IPS DF 4.7 (cell line): ENCODE data around the gene PALLD.

Experiments used
- DNase-seq: peaks from one replicate; pipeline ENCODE4 v3.0.0-alpha.2; 2013; ENCODE audit warnings: low spot score; ENCODE audit errors: extremely low read depth

Gene PALLD

GRCh38 chr4:168673476-168673875 lies 176.6 kb downstream of the PALLD start:
- DNase-seq, result no peak

- no peak for DNase-seq
Observed at GRCh38 chr4:168674077-168674747, 177.4 kb downstream of the PALLD start.

- no peak for DNase-seq
Observed at GRCh38 chr4:168674866-168675265, 178.0 kb downstream of the PALLD start.

- DNase-seq, result no peak
Observed at GRCh38 chr4:168677063-168677462, 180.2 kb downstream of the PALLD start.

- no peak for DNase-seq
Observed at GRCh38 chr4:168677879-168678278, 181.0 kb downstream of the PALLD start.

- DNase-seq, result no peak
Observed at GRCh38 chr4:168678751-168679366, 182.0 kb downstream of the PALLD start.

GRCh38 chr4:168679397-168679796 lies 182.5 kb downstream of the PALLD start:
- no peak for DNase-seq

GRCh38 chr4:168679819-168680218 lies 183.0 kb downstream of the PALLD start:
- no peak for DNase-seq

- no peak for DNase-seq
Observed at GRCh38 chr4:168682898-168683500, 186.1 kb downstream of the PALLD start.

GRCh38 chr4:168683595-168683994 lies 186.7 kb downstream of the PALLD start:
- no peak for DNase-seq

GRCh38 chr4:168685136-168685809 lies 188.4 kb downstream of the PALLD start:
- DNase-seq, result no peak

- DNase-seq, result no peak
Observed at GRCh38 chr4:168688584-168688983, 191.7 kb downstream of the PALLD start.

GRCh38 chr4:168689791-168690190 lies 192.9 kb downstream of the PALLD start:
- no peak for DNase-seq

GRCh38 chr4:168690199-168690598 lies 193.3 kb downstream of the PALLD start:
- no peak for DNase-seq

GRCh38 chr4:168691631-168692369 lies 194.9 kb downstream of the PALLD start:
- no peak for DNase-seq

GRCh38 chr4:168693750-168694490 lies 197.1 kb downstream of the PALLD start:
- DNase-seq, result no peak

GRCh38 chr4:168694667-168695066 lies 197.8 kb downstream of the PALLD start:
- DNase-seq, result no peak

GRCh38 chr4:168695288-168695687 lies 198.4 kb downstream of the PALLD start:
- no peak for DNase-seq

GRCh38 chr4:168696280-168696679 lies 199.4 kb downstream of the PALLD start:
- no peak for DNase-seq

GRCh38 chr4:168696826-168697225 lies 200.0 kb downstream of the PALLD start:
- no peak for DNase-seq
